Epidermal melanocyte (primary cell): ENCODE measurements around the gene PRPF31.
"Not testable (repeated sequence)": the region's sequence is repeated elsewhere in the genome, so short reads cannot be mapped to it uniquely, and the experiment has no call there.

Experiments used
- DNase-seq: peaks from one replicate; pipeline ENCODE4 v3.0.0; 2011; ENCODE audit warnings: low spot score; ENCODE audit not compliant: insufficient read length

Gene PRPF31

GRCh38 chr19:54160854-54161253 is 45.3 kb downstream of the PRPF31 start:
- DNase-seq: no peak

- DNase-seq: peak; percentile 63
These were observed 46.8 kb downstream of the PRPF31 start for GRCh38 chr19:54162241-54162805.

GRCh38 chr19:54162884-54163283 is 47.3 kb downstream of the PRPF31 start:
- no peak for DNase-seq

- DNase-seq: no peak
These were observed 49.0 kb downstream of the PRPF31 start for GRCh38 chr19:54164369-54165068.

GRCh38 chr19:54165222-54165621 is 49.7 kb downstream of the PRPF31 start:
- no peak for DNase-seq

GRCh38 chr19:54168174-54168917 is 52.8 kb downstream of the PRPF31 start:
- DNase-seq: peak; percentile 95

GRCh38 chr19:54169149-54169740 is 53.7 kb downstream of the PRPF31 start:
- no peak for DNase-seq

GRCh38 chr19:54171736-54172431 is 56.3 kb downstream of the PRPF31 start:
- DNase-seq: not testable (repeated sequence)

- no peak for DNase-seq
These were observed 57.2 kb downstream of the PRPF31 start, which contains the start of gene TMC4 for GRCh38 chr19:54172471-54173358. TSS of gene TMC4 (minus strand) at chr19:54173160. CDS start at chr19:54173117, 43 bp downstream.

- no peak for DNase-seq
These were observed 57.8 kb downstream of the PRPF31 start for GRCh38 chr19:54173359-54173699.

GRCh38 chr19:54173951-54174834 is 58.6 kb downstream of the PRPF31 start:
- DNase-seq: no peak

GRCh38 chr19:54178581-54179261 is 63.2 kb downstream of the PRPF31 start:
- DNase-seq: no peak

- DNase-seq: no peak
These were observed 63.8 kb downstream of the PRPF31 start for GRCh38 chr19:54179262-54179852.

- DNase-seq: peak; percentile 73
These were observed 64.4 kb downstream of the PRPF31 start for GRCh38 chr19:54179921-54180461.

GRCh38 chr19:54180691-54181091 is 65.1 kb downstream of the PRPF31 start:
- no peak for DNase-seq
